GM18907 (cell line): ENCODE measurements around the gene BIRC2.
"Not testable (repeated sequence)": the region's sequence is repeated elsewhere in the genome, so short reads cannot be mapped to it uniquely, and the experiment has no call there.

Experiments used
- ATAC-seq: cut with Tn5 transposase; IDR thresholded peaks from one replicate; pipeline ENCODE4 v1.9.1; 2021; ENCODE audit warnings: mild to moderate bottlenecking, moderate library complexity; ENCODE audit not compliant: unreplicated experiment

BIRC2 gene

DNA sequence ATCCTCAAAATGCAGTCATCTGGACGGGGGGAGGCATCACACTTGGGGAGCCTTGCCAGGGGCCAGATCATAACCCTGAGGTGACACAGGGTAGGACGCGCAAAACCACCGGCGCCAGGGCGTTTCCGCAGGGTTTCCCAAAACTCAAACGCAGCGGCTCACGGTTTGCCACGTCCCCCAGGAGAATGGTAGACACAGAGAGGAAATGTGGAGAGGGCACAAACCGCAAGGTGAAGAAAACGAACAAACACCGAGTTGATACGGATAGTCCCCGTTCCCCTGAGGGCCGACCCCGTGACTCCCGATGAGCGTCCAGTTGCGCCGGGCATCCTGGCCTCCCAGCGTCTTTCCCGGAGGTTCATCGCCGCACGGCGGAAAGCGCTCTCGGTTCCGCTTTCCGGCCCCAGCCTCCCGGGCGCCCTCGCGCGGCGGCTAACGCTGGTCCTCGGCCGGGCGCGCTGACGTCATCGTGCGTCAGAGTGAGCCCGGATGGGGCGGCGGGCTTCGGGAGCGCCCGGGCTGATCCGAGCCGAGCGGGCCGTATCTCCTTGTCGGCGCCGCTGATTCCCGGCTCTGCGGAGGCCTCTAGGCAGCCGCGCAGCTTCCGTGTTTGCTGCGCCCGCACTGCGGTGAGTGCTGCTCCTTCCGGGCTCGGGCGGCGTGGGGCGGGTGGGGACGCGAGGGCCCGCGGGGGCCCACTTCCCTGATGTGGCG, at the start of gene BIRC2:
TSS of gene BIRC2 (plus strand) at position 467 of the 714 bp plus-strand sequence. CDS start 2,641 bp downstream, outside the sequence.
- peak; percentile 92 for ATAC-seq

- ATAC-seq = not testable (repeated sequence)
Measured at GRCh38 chr11:102300837-102301236, 46.2 kb upstream of the BIRC2 start.

DNA sequence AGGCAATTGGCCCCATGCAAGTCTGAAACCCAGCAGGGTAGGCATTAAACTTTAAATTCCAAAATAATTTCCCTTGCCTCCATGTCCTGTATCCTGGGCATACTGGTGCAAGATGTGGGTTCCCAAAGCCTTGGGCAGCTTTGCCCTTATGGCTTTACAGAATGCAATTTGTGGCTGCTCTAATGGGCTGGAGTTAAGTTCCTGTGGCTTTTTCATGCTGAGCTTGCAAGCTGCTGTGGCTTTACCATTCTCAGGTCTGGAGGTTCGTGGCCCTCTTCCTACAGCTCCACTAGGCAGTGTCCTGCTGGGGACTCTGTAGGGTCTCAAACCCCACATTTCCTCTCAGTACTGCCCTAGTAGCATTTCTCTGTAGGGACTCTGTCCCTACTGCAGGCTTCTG, 44.8 kb upstream of the BIRC2 start:
- no peak for ATAC-seq

- ATAC-seq = no peak
Measured at GRCh38 chr11:102304686-102305085, 42.3 kb upstream of the BIRC2 start.

DNA sequence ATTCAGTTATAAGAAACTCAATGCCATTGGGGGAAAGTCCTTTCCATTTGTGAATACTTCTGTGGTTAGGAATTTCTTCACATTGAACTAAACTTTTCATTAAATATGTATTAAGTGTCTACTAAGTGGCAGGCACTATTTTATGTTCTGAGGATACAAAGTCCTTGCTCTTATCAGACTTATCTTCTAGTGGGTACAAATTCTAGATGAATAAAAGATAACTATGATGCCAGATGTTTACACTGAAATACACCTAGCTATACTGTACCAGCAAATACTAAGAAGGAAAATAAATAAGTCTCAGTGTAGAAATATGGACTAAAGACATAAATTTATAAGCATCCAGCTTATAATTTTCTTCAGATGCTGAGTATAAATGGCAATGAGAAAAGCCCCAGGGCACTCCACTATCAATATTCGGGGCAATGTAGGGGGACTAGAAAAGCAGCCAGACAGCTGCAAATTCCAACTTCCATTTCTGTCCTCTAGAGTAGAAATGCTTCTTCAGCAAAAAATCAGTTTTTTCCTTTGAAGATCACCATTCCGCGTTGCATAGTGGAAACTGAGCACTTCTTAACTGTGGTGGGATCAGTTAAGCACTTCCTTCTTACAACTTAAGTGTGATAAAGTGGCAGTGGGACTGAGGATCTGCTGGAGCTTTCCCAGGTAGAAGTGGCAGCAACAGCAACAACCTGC, 41.5 kb upstream of the BIRC2 start:
- no peak for ATAC-seq

DNA sequence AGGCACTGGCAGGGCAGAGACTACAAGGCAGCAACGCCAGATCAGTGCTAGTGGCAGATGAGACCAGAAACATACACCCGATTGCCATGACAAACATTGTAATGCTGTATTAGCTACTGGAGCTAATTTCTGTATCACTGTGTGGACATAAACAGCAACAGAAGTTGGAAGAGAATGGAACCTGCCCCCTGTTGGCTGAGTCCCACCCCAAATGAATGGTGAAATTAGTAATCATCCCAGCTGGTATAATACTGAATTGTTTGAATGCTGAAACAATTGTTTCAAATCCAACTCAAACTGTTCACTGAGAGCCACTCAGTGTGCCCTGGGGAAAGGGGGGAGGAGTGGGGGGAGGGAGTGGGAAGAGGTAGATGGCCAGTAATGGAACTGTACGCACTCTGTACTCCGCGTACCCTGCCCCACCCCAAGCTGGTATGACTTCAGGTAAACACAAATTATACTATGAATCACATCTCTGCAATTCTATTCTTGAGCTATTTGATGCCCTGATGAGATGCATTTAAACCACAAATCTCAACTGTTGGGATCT, 40.9 kb upstream of the BIRC2 start:
- no peak for ATAC-seq

DNA sequence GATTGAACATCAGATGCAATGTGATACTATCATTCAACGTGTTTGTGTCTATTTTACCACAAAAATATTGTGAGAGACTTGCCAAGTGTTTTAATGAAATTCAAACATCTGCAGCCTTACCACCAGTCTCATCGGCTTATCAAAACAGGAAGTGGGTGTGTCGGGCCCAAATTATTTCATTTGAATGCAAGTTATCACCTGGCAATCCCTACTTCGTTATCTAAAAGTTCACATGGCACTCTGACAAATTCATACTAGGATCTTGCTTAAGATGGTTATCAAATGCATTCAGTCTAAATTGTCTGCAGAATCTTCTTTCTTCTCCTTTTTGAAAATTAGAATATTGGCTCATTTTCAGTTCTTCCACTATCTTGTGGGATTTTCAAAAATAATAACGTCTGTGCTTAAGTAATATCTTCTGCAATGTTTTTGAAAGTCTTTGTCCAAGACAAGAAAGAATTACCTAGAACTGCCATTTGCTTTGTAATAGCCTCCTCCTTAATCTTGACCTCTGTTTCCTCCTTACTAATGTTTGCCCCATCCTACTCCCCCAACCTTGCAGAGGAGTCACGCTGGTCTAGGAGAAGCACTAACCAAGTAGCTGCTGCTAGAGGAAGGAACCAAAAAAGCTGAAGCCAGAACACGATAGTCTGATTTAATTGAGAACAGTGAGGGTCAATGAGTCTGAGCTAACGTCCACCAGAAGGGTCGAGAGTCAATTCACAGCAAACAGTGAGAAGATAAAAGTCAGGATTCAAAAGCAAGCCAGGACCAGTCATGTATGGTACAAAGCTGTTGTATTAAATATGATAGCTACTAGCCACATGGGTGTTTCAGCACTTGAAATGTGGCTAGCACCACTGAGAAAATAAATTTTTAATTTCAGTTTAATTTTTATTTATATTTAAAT, 39.9 kb upstream of the BIRC2 start:
- no peak for ATAC-seq

GRCh38 chr11:102307727-102308038, 39.3 kb upstream of the BIRC2 start:
- ATAC-seq = no peak

GRCh38 chr11:102309621-102310541, 37.1 kb upstream of the BIRC2 start:
- no peak for ATAC-seq

DNA sequence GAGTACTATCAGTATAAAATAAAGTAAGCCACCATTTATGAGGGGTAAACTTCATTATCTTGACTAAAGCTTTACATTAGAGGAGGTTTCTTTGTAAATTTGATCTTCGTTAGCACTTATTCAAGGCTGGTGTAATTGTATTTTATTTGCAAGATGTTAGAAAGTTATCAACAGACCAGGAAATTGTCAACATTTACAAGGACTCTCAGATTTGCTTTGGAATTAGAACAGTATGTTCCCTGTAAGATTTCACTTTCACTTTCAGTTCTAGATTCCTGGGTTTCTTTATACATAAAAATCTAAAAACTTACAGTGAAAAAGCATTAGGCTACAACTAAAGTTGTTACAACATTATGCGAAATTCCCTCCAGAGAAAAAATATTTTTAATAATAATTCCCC, 34.3 kb upstream of the BIRC2 start:
- no peak for ATAC-seq

DNA sequence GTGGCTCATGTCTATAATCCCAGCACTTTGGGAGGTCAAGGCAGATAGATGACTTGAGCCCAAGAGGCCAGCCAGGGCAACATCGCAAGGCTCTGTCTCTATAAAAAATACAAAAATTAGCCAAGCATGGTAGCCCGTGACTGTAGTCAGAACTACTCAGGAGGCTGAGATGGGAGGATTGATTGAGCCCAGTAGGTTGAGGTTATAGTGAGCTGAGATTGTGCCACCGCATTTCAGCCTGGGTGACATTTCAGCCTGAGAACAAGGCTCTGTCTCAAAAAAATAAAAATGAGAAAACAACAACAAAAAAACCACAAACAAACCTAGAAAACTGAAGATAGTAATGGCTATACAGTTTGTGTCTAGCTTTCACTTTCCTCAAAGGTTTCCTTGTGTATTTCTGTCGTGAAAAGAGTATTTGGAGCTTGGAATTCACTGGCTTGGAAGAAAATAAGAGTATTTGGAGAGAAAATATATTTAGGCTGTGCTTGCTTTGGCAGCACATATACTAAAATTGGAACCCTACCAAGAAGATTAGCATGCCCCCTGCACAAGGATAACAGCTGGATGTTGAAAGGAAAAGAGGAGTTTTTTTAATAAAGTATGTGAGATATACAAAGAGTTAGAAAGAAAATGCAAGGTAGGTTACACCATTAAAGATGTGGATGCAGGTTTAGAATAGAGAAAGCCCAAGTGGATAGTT, 33.6 kb upstream of the BIRC2 start:
- ATAC-seq = no peak

- ATAC-seq = no peak
Measured at GRCh38 chr11:102314784-102315183, 32.2 kb upstream of the BIRC2 start.

DNA sequence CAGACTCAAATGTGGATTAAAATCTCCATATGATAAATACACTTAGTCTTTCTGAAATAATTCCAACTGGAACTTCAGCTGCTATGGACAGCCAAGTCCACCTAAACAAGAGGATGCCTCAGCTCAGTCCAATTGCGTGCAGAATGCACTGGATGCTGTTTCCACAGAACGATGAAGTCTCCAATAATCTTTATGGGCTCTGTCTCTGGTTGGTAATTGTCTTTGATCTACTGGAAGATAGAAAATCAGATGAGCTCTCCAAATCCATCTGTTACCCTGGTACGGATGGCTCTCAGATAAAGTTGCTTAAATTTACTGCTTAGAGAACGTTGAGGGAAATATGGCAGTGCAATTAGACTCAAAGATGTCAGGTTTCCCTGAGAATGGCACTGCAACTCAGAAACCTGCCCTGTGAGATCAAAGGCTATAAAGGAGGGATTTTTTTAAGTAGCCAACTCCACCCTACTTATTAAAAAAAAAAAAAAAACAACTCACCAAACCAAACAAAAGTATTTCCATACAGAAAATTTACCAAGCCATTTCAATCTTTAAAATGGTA, 30.6 kb upstream of the BIRC2 start:
- no peak for ATAC-seq

DNA sequence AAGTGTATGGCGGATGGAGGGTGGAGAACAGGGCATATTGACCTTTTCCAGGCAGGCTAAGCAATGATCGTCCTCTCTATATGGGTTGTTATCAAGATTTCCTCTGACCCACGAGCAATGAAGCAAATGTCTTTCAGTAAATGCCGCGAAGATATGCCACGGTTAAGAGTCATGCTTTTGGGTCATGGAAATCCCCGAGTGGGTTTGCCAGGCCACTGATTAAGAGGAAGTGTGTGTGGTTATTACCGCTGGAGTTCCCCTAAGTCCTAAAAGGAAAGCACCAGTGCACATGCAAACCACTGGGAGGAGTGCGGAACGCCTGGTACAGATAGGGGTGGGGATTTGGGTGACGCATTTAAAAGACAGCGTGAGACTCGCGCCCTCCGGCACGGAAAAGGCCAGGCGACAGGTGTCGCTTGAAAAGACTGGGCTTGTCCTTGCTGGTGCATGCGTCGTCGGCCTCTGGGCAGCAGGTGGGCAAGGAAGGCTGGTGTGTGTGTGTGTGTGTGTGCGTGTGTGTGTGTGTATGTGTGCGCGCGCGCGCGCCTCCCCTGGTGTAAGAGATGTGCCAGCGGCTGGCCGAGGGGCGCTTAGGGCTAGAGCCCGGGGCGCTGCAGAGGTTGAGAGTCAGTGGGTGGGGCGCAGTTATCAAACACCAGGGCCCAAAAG, 29.8 kb upstream of the BIRC2 start, which contains the start of gene BIRC3:
TSS of gene BIRC3 (plus strand) at position 386 of the 669 bp plus-strand sequence. CDS start 7,026 bp downstream, outside the sequence.
- ATAC-seq = peak; percentile 89

- peak; percentile 1 for ATAC-seq
Measured at GRCh38 chr11:102317768-102318103, 29.3 kb upstream of the BIRC2 start.

DNA sequence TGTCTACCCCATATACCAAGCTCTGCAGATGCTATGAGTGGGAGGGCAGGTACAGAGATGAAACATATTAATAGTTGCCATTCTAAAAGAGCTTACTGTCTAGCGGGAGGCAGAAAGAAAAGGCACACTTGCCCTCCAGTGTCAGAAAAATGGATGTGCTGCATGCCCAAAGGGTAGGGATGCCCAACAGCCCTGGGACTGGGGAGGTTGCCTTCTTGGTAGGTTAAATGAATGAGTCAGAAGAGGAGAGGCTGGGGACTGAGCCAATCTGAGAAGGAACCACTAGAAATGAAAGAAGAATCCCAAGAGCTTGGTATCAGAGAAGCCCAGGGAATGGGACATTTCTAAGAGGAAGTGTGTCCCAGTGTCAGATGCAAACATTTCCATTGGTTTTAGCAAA, 28.5 kb upstream of the BIRC2 start:
- peak; percentile 25 for ATAC-seq

DNA sequence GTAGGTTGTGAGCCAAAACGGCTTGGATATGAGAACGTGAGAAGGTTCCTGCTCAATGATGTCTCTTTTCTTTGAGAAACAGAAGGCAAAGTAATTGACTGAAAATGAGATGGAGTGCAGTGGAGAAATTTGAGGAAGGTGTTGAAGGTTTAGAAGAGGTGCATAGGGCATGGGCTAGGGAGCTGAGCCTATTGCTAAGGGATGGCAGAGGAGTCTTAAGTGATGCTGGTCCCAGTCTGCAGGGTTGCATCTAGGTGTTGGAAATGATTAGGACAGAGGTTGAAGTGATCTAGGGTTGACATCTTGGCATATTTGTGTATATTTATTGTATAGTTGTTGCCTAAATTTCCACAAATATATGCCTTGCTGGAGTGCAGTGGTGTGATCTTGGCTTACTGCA, 27.5 kb upstream of the BIRC2 start:
- ATAC-seq = no peak

DNA sequence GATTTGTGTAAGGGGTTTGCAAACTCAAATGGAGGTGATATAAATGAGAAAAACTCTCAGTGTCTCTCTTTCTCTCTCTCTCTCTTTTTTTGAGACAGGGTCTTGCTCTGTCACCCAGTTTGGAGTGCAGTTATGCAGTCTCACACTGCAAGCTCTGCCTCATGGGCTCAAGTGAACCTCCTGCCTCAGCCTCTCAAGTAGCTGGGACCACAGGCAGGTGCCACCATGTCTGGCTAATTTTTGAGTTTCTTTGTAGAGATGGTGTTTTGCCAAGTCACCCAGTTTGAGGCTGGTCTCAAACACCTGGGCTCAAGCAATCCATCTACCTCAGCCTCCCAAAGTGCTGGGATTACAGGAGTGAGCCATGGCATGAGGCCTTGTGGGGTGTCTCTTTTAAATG, 26.8 kb upstream of the BIRC2 start:
- no peak for ATAC-seq

DNA sequence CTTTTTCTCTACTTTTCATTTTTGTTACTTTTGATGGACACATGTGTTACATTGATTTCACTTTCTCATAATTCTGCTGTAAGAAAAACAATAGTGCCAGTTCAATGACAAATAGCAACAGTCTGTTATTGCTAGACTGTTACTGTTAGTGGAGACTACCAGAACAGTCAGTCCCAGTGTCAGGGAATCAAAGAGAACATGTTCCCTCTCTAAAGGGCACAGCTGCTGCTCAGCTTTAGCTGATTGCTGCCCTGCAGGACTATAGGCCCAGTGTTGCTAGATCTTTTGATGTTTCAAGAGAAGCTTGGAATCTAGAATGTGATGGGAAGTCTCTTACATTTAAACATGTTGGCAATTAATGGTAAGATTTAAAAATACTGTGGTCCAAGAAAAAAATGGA, 26.3 kb upstream of the BIRC2 start:
- ATAC-seq = no peak
